HG03025 (cell line): ENCODE data around the gene VPS51.
"Not testable (repeated sequence)": the region's sequence is repeated elsewhere in the genome, so short reads cannot be mapped to it uniquely, and the experiment has no call there.

Experiments
- ATAC-seq: cut with Tn5 transposase; IDR thresholded peaks from one replicate; pipeline ENCODE4 v1.9.1; 2021; ENCODE audit warnings: mild to moderate bottlenecking, moderate library complexity; ENCODE audit not compliant: unreplicated experiment, low FRiP score

Gene VPS51

DNA sequence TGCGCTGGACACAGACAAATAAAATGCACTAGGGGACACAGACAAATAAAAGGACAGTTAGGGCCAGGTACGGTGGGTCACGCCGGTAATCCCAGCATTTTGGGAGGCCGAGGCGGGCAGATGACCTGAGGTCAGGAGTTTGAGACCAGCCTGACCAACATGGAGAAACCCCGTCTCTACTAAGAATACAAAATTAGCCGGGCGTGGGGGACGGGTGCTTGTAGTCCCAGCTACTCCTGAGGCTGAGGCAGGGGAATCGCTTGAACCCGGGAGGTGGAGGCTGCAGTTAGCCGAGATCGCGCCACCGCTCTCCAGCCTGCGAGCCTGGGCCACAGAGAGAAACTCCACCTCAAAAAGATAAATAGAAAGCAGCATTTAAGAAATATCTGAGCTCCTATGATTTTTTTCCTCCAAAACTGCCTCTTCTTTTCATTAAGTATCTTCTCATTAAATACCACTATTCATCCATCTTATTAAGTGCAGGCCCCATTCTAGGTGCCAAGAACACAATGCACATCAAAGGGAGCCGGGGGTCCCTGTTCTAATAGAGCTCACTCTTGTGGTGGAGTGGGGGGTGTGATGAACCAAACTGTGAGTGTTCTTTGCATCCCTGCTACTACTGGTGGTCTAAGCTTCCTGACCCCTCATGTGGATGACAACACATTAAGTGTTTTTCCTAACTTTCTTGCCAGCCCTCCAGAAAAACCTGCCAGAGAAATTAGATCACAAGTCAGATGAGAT lies 22.3 kb downstream of the VPS51 start:
- ATAC-seq: no peak

GRCh38 chr11:65118891-65119669 lies 23.1 kb downstream of the VPS51 start:
- ATAC-seq: not testable (repeated sequence)

DNA sequence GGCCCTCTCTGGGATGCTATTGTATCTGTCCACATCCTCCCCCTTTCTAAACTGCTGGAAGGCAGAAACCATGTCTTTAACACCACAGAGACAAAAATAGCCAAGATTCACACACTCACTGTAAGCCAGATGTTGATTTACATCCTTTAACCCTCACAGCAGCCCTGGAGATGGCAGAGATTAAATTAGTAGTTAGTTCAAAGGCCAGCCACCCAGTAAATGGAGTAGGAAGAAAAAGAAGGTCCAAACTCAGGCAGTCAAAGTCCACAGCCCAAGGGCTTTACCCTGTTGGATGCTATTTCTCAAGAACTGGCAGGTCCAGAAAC lies 23.6 kb downstream of the VPS51 start:
- no peak for ATAC-seq

DNA sequence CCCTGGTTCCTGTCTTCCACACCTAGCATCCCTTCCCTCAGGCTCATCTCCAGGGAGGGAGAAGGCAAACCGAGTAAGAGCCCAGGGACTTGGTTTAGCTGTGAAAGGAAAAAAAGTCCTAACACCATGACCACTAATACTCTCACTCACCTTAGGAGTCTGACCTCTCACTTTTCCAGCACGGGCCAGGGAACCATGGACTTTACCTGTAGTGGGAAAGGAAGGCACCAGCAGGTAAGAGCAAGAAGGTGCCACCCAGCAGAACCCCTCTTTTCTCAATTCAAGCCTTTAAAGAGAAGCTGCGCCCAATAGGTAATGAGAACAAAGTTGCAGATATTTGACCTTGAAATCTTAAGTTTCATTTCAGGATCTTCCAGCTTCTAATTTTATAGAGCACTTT lies 24.8 kb downstream of the VPS51 start:
- ATAC-seq: no peak

- no peak for ATAC-seq
Observed at GRCh38 chr11:65121447-65121864, 25.4 kb downstream of the VPS51 start.

GRCh38 chr11:65121865-65122696 lies 26.1 kb downstream of the VPS51 start, which contains the start of the genes FAU and MRPL49:
Gene FAU, minus strand, starts transcription at chr11:65122134. Its CDS starts 321 bp downstream, at chr11:65121813.
Gene MRPL49, plus strand, starts transcription at chr11:65122321. Its CDS starts 26 bp downstream, at chr11:65122347.
- peak; percentile 64 for ATAC-seq

GRCh38 chr11:65124480-65125196 lies 28.6 kb downstream of the VPS51 start:
- no peak for ATAC-seq

- ATAC-seq: no peak
Observed at GRCh38 chr11:65125197-65126056, 29.4 kb downstream of the VPS51 start.

- no peak for ATAC-seq
Observed at GRCh38 chr11:65126624-65127274, 30.7 kb downstream of the VPS51 start.

DNA sequence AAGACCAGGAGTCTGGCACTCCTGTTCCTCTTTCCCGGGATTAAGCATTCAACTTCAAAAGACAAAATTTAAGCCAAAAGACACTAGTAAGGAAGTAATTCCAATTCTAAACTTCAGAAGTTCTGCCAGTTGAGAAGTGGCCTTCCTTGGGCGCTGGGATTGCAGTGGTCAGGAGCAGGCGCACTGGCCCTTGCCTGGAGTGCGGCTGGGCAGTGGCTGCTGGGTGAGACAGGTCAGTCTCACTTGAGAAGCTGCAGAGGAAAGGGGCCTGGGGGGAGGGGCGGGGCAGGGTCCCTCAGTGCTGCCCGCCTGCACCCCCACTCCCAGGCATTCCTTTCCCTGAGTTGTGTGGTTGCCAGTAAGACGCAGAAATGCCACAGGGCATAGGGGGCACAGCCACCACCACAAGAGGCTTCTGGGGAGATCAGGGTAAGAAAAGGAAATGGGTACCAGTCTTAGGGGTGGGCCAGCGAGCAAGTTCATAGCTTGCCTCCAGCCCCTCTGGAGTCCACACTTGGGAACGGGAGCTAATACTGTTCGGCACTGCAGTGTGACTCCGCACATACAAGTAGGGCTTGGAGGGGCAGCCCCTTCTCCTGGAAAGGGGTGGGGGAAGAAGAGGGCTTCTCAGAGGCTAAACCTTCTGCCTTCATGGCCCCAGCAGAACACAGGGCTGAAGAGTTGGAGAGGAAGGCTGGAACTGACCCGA lies 31.6 kb downstream of the VPS51 start:
- no peak for ATAC-seq

GRCh38 chr11:65128182-65129145 lies 32.5 kb downstream of the VPS51 start:
- ATAC-seq: no peak

- no peak for ATAC-seq
Observed at GRCh38 chr11:65129649-65130441, 33.8 kb downstream of the VPS51 start.

DNA sequence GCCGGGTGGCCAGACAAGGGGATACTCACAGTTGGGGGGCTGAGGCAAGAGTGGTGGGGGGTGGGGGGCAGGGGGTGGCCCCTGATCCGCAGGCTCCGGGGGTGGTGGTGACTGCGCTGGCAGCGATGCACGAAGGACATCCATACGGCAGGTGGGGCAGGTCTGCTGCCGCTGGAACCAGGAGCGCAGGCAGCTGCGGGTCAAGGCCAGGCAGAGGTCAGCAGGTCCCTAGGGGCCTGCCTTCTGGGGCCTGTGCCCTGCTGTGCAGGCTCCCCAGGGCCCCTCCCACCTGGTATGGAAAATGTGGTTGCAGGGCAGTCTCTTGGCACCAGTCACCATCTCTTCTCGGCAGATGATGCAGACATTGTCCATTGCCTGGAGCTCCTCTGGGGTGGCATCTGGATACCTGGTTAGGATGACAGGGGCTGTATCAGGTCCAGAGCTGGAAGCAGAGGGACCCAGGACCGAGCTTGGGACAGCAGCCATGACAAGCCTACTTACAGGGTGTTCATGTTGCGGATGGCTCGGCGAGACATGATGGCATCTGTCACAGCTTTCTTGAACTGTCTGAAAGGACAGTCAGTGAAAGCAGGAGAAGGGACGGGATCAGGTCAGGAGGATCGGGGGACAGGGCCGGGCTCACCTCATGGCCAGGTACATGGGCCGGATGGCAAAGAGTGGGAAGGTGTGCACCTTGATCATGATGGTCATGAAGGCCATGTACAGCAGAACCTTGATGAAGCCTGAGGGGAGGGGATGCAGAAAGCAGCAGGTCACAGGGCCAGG lies 34.8 kb downstream of the VPS51 start:
- ATAC-seq: no peak

- ATAC-seq: no peak
Observed at GRCh38 chr11:65131417-65131776, 35.4 kb downstream of the VPS51 start.

DNA sequence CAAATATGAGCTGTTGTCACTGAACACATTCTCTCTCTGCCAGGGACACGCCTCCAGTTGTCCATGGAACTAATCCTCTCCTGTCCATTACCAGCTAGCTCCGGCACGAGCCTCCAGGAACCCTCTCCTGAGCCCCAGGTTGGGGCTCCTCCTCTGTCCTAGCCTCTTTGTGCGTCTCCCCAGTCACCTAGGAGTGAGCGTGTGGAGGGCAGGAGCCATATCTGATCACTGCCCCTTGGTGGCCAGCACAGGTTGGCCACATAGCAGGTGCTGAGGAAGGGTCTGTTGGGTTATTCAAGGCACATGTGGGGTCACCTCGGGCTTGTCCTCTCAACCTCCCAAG lies 35.9 kb downstream of the VPS51 start:
- ATAC-seq: no peak
